NCI-H748 (cell line): ENCODE results near the gene BEST1.

Experiments
- DNase-seq: peaks from one replicate; lab custom pipeline; 2025; ENCODE audit not compliant: unreplicated experiment; lab: John Stamatoyannopoulos, UW

The BEST1 gene

DNA sequence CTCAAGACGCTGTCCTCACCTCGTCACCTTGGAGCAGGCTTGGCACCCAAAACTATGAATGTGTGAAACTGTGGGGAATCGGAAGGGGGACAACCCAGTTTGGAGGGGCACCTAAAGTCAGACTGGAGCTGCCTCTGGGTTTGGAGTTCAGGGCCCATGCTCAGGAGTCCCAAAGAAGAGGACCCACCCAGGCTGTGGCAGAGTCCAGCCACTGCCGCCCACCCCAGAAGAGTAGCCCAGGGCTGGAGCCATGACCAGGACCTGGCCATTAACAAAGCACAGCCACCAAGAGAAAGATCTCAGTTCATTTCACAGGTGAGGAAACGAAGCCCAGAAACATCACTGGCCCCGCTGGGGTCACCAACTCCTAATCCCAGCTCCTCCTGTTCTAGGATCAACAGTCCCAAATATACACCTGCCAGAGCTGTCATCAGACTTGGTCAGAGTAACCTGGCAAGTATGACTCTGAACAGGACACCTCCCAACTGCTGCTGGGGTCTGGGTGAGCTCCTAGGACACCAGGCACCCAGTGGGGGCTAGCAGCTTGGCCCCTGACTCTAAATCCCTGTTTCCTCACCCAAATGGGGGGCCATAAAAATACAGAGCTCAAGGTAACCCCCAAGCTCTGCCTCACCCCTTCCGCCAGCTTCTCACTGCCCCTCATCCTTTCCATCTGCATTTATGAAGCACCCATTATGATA is 35.5 kb upstream of the BEST1 start:
- no peak for DNase-seq

DNA sequence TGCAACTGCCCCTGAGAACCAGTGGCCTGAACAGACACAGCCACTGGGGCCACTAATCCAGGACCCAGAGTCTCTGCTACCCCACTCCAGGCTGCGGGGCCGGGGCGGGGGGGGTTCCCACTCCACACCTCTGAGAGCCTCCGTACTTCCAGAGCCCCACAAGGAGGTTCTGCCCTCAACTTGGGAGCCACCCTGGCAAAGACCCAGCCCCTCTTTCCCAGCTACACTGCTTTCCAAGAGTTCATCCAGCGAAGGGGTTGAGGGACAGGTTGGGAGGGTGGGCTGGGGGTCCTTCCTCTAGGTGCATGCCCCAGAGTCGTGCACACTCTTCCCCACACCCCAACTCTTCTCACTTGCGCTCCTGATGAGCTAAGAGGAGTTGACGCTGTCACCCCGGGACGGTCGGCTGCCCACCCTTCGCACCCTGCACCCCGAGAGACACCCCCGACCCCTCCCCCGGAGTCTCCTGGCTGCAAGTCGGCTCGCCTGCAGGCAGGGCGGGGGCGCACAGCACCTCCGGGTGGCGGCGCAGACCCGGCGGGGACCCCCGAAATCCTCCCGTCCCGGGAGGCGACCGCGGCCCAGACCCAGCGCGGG is 33.3 kb upstream of the BEST1 start:
- DNase-seq = no peak

DNA sequence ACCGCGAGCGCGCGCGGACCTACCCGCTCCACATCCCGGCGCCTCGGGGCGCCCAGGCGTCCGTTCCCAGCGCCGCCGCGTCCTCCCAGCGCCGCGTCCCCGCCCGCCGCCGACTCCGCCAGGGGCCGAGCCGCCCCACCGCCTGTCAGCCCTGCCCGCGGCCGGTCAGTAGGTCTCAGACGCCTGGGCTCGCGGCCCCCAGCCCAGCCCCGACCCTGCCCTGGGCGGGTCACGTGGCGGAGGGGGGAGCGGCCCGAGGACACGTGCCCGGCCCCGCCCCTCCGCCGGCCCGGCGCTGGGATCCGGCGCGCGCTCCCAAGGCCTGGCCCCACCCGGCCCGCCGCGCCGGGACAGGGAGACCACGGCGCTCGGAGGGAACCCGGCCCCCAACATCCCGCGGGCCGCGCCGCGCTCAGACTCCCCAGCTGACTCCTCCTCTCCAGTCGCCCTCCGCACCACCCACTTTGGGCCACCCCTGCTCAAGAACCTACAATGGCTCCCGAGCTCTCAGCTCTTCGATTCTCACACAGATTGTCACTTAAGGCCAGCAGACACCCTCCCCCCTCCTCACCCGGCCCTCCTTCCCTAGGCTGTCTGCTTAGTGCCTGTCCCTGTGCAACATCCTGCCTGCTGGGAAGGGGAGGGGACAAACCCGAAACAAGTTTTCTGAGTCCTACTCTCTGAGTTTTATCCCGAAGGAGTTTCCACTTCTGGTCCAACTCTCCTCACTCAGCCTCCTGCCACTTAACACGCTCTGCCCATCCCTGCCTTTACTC is 32.6 kb upstream of the BEST1 start, which contains the start of gene RAB3IL1:
Gene RAB3IL1, minus strand, starts transcription at position 233 of the 776 bp plus-strand sequence. Its CDS starts 199 bp downstream, at position 34.
- peak; percentile 55 for DNase-seq

DNA sequence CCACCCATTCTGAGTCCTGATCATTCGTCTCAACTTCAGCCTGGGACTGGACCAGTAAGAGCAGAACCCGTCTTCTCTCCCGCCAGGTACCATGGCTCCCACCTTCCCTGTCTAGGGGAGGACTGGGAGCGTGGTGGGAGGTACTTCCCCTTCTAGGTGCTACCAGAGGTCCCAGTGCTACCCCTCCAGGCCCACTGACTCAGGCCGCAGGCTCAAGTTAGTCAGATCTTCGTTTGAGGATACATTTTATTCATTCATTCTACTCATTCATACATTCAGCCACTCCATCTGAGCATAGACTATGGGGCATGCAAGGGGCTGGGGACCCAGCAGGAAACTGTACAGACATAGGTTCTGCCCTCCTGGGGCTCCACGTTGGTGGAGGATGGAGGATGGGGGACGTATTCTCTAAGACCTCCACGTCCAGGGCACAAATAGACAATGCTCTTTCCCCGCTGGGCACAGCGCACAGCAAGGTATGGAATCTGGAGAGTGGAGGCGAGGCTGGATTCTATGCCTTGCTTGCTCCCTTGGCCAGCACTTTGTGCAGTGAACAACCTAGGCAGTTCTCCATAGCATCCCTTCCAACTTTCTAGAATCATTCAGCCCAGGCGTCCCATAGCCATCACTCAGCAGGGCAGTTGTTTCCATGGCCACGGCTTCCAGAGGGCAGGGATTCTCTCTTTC is 31.8 kb upstream of the BEST1 start:
- DNase-seq = no peak

DNA sequence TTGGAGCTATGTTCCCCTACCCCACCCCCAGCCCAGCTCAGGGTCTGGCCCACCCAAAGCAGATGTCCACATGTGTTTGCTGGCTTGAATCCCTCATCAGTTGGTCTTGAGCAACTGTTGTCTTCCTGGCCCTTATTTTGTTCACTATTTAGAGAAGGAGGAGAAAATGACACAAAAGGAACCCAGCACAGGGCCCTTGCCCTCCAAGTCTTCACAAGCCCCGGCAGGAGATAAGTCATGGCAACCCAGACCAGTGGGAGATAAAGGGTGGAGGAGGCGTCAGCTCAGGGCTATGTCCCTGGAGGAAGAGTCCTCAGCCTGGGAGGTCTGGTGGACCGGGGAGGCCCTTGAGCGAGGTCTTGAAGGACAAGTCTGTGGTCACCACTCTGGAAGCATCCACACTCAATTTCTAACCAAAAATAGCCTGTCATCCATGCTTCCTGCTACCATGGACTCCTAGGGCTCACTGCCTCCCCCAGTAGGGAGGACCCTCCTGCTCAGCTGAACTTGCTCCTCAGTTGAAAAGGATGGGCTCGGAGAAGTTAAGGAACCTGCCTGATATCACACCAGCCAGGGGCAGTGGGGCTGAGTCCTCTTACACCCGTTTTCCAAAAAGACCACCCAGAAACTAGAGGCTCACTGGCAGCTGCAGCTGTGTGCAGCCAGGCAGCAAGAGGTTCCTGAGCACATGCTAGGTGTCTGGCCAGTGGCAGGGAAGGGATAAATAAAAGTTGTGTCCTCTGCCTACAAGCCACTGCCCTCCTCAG is 31.0 kb upstream of the BEST1 start:
- DNase-seq = no peak

DNA sequence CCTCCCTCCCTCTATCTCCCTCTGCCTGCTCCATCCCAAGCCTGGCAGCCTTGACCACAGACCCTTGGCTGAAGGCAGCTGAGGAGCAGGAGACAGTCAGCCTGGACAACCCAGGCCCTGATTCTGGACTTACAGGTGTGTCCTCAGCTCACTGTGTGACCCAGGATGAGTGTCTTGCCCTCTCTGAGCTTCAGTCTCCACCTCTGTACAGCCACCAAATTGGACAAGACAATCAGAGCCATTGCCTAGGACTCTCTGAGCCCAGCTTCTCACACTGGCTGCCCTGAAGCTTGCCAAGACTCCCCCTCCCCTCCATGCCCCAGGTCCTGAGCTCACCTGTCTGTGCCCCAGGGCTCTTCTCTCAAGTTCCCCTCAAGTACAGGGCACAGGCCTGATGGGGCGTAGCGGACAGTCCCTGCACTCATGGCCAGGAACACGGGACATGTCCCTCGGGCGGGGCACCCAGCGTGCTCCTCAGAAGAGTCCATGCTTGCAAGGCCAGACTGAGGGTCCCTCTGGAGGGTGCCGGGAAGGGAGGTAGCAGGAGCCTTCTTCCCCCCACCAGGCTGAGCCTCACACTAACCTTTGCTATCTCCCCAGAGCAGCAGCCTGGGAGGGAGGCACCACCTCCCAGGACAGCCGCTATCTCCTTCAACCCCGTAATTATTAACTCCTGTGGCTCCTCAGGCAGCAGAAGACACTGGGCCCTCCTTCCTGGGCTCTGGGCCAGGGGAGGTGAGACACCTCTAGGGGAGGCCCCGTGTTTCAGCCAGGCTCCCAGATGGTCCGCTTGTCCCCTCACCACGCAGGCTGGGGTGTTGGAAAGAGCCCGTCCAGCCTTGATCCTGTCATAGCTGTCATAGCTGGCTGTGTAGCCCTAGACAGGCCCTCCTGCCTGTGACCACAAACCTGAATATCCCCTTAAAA is 30.2 kb upstream of the BEST1 start:
- no peak for DNase-seq

DNA sequence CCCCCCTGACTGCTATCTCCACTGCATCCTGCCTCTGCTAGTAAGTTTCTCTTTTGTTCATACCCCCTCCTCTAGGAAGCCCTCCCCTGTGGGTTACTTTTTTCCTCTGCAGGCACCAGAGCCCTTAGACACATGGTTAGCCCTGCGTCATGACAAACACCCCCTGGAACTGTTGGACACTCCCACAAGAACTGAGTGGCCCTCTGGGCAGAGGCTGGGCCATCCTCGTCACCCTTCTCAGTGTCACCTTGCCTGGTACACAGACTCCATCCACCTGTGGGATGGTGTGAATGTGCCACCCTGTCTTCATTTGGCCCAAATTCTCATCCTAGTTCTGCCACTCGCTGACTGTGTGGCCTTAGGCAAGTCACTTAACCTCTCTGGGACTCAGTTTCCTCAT is 28.7 kb upstream of the BEST1 start:
- no peak for DNase-seq

DNA sequence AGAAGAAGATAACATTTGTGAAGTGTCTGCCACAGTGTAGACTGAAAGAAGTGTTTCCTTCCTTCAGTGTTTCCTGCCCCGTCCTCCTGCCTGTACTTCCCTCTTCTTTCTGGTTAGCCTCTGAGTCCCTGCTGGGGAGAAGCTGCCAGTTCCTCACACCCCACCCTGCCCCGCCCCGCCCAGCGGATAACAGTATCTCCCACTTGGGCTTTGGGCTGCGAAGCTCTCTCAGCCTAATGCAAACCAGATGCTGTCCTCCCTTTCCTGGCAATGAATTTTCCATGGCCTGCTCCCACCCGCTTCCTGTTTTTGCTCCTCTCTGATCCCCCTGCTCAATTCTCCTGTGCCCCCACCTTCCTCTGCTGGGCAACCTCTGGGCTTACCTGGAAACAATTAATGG is 27.6 kb upstream of the BEST1 start:
- no peak for DNase-seq

DNA sequence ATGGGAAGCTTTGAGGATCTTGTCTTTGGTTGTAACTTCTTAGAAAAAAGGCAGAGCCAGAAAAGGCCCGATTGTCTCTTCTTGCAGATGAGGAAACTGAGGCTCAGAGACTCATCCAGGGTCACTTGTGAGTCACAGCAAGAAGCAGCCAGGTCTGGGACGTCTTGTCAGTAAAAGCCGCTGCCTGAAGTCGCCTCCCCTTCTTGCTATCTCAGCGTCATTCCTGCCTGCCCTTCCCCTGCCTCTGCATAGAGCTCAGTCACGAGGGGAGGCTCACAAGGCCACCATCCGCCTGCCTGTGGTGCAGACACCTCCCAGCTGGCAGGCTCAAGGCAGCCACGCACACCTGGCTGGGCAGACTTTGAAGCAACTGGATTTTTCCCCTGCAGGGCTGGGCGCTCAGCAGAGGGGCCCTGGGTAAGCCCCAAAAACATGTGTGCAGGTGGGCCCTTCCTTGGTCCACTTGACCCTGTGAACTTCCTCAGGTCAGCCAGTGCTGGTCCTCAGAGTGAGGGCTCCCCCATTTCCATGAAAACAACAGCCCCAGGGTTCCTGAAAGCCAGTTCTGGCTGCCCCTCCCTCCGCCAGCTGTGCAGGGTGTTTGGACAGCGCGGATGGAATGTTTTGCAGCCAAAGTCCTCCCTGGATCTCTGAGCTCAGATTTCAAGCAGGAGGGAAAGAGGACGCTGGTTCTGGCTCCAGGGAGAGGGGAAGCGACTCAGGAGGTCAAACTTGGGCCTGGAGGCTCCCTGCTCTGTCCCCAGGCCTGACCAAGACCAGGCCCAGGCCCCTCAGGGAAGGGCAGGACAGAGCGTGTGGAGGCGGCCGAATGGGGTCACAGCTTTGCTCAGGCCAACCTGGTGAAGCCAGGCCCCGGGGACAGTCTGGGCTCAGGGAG is 26.7 kb upstream of the BEST1 start:
- no peak for DNase-seq

DNA sequence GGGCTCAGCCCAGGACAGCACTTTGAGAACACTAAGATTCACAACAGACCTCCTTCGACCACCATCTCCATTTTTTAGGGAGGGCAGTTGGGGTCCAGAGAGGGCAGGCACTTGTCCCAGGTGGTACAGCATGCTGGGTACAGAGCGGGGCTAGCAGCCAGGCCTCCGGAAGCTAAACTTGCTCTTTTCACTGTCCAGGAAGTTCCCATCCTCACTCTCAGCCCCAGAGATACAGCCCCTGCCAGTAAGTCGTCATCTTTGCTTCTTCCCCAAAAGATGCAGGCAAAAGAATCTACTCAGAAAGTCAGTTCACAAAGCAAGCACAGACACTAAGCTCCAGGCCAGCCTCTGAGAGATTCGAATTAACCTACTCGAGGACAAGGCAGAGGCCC is 26.1 kb upstream of the BEST1 start:
- DNase-seq = no peak

DNA sequence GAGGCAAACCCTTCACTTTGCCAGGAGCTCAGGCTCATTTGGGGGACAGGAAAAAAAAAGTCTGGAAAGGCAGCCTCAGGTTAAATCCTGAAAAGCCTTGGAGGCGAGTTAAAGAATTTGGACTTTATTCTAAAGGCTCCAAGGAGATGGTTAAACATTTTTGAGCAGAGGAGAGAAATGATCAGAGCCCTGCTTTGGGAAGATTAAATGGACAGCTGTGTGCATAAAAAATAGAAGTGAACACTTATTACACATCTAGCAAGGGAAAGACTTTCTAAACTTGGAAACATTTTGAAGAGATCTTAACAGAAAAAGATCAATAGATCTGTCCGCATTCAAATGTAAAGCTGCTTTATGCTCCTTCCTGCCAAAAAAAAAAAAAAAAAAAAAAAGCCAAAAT is 24.4 kb upstream of the BEST1 start:
- DNase-seq = no peak

DNA sequence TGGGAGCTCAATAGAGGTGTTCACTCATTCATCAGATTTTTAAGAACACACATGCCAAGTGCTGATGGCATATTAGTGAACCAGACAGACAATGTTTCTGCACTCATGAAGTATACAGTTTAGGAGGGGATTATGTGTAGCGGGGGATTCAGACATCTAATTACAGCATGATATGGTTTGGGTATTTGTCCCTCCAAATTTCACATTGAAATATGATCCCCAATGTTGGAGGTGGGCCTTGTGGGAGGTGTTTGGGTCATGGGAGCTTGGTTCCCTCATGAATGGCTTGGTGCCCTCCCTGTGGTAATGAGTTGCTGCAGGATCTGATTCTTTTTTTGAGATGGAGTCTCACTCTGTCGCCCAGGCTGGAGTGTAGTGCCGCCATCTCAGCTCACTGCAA is 23.9 kb upstream of the BEST1 start:
- no peak for DNase-seq

DNA sequence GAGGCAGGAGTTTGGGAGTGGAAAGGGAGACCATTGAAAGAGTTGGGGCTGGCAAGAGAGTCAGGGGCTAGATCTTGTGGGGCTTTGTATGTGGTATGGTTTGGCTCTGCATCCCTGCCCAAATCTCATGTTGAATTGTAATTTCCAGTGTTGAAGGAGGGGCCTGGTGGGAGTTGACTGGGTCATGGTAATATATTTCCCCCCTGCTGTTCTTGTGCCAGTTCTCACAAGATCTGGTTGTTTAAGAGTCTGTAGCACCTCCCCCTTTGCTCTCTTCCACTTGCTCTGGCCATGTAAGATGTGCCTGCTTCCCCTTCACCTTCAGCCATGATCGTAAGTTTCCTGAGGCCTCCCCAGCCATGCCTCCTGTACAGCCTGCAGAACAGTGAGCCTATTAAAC is 22.6 kb upstream of the BEST1 start:
- DNase-seq = no peak

DNA sequence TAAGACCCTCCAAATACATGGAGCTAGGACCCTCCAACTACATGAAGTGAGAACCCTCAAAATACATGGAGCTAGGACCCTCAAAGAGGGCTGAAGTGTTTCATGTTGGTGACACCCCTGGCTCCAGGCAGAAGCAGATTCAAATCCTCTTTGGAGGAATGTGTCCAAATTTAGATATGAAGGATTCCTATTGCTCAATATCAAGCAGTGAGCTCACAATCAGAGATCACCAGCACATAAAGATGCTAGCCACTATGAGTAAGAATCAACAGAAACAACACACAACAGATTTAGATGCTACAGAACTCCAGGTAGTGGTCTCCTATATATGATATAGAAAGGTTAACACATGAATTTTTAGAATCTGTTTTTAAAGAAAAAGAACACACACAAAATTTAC is 21.5 kb upstream of the BEST1 start:
- DNase-seq = no peak

DNA sequence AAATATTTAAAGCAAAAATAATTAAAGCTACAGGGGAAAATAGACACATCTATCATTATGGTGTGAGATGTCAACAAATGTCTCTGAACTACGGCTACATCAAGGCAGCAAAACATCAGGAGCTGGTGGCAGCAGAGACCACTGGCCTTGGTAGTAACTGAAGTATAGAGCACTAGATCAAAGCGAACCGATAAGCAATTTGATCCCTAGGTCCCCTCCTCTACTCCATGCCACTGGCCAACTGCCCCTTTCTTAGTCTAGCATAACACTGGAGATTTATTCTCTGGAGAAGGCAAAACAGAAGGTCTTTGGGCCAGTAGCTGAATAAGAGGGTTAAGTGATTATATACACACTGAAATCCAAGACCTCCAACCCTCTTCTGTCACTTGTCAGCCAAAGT is 19.2 kb upstream of the BEST1 start:
- no peak for DNase-seq

DNA sequence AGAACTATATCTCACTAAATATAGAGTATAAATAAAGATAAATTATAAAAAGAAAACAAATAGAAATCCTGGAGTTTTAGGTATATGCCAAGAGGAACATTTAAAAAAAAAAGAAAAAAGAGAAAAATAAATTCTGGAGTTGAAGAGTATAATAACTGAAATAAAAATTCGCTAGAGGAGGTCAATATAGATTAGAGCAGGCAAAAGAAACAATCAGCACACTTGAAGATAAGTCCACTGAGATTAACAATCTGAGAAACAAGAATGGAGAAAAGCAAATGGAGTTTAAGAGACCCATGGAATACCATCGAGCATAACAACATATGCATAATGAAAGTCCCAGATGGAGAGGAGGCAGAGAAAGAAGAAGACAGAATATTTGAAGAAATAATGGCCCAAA is 14.3 kb upstream of the BEST1 start:
- no peak for DNase-seq

DNA sequence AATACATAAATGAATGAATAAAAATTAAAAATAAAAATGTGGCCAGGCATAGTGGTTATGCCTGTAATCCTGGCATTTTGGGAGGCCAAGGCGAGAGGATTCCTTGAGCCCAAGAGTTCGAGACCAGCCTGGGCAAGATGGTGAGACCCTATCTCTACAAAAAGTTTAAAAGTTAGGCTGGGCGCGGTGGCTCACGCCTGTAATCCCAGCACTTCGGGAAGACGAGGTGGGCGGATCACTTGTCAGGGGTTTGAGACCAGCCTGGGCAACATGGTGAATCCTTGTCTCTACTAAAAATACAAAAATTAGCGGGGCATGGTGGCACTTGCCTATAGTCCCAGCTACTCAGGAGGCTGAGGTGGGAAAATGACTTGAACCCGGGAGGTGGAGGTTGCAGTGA is 9.7 kb upstream of the BEST1 start:
- no peak for DNase-seq

DNA sequence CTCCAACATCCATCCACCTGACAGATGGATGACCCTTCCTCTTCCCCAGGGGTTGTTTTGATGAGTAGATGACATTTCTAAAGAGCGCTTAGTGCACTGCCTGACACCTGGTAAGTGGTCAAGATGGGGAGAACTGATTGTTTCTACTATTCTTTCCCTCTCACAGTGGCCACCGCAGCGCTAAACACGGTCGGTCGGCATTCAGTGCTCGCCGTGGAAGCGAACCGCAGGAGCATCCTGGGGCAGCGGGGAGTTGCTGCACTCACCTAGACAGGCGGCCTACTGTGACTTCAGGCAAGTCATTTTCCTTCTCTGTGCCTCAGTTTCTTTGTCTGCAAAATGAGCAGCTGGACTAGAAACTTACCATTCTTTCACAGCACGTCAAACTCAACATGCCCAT is 5.0 kb upstream of the BEST1 start:
- DNase-seq = no peak

DNA sequence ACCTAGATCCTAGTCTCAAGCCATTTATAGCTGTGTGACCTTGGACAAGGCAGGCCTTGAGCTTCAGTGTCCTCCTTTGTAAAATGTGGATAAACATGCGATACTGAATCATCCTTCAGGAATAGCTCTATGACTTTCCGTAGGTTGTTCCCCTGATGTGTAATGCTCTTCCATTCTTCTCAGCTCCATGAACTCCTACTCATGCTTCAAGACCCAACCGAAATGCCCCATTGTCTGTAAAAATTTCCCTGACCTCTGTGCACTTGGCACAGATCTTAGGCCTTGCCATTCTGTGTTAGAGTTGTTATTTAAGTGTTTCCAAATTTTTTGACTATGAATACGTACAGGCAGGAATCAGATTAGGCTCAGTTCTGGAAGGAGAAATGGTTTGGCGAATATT is 3.3 kb upstream of the BEST1 start:
- no peak for DNase-seq
